Psoas muscle (tissue), 8 donors: Measurements from ENCODE around the gene CRY1. TPM values are rescaled to one million over a fixed set of nuclear protein-coding genes. Genes with fewer than 3 reads are reported as not detected.

ENCODE experiments used
- ATAC-seq, 4 donors: fragments of 200-7000 bp; cut with Tn5 transposase; one replicate each; pipeline ENCODE4 v1.9.1; 2020; ENCODE audit warnings: moderate library complexity in 3 of 4, mild to moderate bottlenecking in 2 of 4
- DNase-seq, 2 donors: peaks; one replicate each; pipeline ENCODE4 v3.0.0-alpha.2; 2020
- H3K27ac ChIP-seq: fragments of 200-600 bp; one replicate; pipeline ENCODE4 v1.8.0; 2022
- H3K27me3 ChIP-seq, 3 donors: fragments of 200-600 bp in 1 of 3; one replicate each; pipeline versions ENCODE4 v1.6.1 to v1.8.0; 2013 to 2022; ENCODE audit warnings: low read length in 2 of 3, mild to moderate bottlenecking in 2 of 3, moderate library complexity in 1 of 3; ENCODE audit not compliant: insufficient read depth in 3 of 3
- H3K36me3 ChIP-seq, 2 donors: fragments of 200-600 bp in 1 of 2; one replicate each; pipeline versions ENCODE4 v1.6.1 to v1.8.0; 2013 to 2022; ENCODE audit warnings: low read depth in 1 of 2, mild to moderate bottlenecking in 1 of 2, moderate library complexity in 1 of 2; ENCODE audit not compliant: insufficient read depth in 1 of 2
- H3K4me1 ChIP-seq: fragments of 200-600 bp; one replicate; pipeline ENCODE4 v1.8.0; 2022
- H3K4me3 ChIP-seq: fragments of 200-600 bp; one replicate; pipeline ENCODE4 v1.8.0; 2022; ENCODE audit warnings: mild to moderate bottlenecking
- H3K9me3 ChIP-seq: fragments of 200-600 bp; one replicate; pipeline ENCODE4 v1.8.0; 2022
- WGBS, 3 donors: extraction: QIAGEN DNeasy Blood & Tissue Kit; methylation state at CpG; one replicate each; pipeline versions ENCODE4 v1.1.6 to v1.1.7; 2013; 5-methylcytosine and 5-hydroxymethylcytosine counted together
- intact Hi-C, 2 donors: fragments of 100-400 bp; cut with DNase I; formaldehyde crosslinking; loops; one replicate each; pipeline versions ENCODE4 v1.11.0 to v1.14.2; 2022
- polyA plus RNA-seq, 3 donors: library from polyadenylated mRNA; stranded (reverse); fragments of 200-250 nt; gene quantifications; one replicate each; pipeline ENCODE4 v1.2.3, GENCODE V29; 2013
- total RNA-seq, 4 donors: library from RNA; stranded (reverse); fragmentation: NEBNext Ultra II Directional in 2 of 4; extraction: Animal tissue kit (Norgen Biotek cat#: 25700) in 2 of 4; gene quantifications; one replicate each; pipeline versions ENCODE4 v1.2.1 to v1.2.4, GENCODE V29; 2021 to 2023
- TF ChIP-seq, protein P1 (sequence below): fragments of 200-600 bp; IDR thresholded peaks from one replicate; pipeline ENCODE4 v1.8.0; 2022; ENCODE audit warnings: antibody characterized with exemption
- donor health status: healthy with polysubstance abuse.
- donor health status: DM: no; HTN: no; CAD: no; lungs with moderate emphysema.
- donor health status: Bipolar disorder and iron deficiency.
- donor health status: healthy.
- donor health status: DM: yes; HTN: yes; CAD: no.
- donor health status: DM: no; HTN: no; CAD: no.
- donor health status: DM: no; HTN: no; CAD: no.
- donor health status: DM: yes; HTN: yes; CAD: no.

Gene CRY1
- total and polyA plus RNA-seq, 7 donors: 8.8 to 23.3 (median 11.6) TPM

DNA sequence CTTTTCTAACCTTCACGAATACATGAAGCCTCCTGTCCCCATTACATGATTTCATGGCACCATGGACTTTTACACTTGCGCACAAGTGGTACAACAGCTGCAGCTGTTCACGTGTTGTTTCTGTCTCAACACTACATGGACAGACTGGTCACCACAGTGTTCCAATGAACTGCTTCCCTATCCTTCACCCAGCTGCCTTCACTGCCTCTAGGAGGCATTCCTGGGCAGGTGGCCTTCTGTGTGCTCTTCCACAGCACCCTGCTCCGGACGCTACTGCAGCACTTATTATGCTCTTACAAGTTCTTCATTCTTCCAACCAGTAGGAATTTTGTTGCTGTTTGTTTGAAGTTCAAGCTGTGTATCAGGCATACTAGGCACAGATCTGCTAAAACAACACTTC, 107.9 kb downstream of the CRY1 start:
- H3K4me1 ChIP-seq: peaks cover 22% of the 10 kb centered on the region
- intact Hi-C loops: no loop called here
- no peaks in the 10 kb centered on the region for H3K27me3 ChIP-seq
- peak overlapping the region; percentile 92 for H3K4me3 ChIP-seq
- H3K9me3 ChIP-seq: no peaks in the 10 kb centered on the region
- H3K27ac ChIP-seq: peak overlapping the region; percentile 95
- H3K36me3 ChIP-seq: peaks cover 0 to 37% of the 10 kb centered on the region in 2 donors
- 37 to 63% (median 38%) methylated on average over 5 of the region's 5 CpGs for WGBS, 3 donors
- ATAC-seq (peak; percentile 24 to 48 (median 34)), DNase-seq (no peak)
- TF ChIP-seq, protein P1, sequence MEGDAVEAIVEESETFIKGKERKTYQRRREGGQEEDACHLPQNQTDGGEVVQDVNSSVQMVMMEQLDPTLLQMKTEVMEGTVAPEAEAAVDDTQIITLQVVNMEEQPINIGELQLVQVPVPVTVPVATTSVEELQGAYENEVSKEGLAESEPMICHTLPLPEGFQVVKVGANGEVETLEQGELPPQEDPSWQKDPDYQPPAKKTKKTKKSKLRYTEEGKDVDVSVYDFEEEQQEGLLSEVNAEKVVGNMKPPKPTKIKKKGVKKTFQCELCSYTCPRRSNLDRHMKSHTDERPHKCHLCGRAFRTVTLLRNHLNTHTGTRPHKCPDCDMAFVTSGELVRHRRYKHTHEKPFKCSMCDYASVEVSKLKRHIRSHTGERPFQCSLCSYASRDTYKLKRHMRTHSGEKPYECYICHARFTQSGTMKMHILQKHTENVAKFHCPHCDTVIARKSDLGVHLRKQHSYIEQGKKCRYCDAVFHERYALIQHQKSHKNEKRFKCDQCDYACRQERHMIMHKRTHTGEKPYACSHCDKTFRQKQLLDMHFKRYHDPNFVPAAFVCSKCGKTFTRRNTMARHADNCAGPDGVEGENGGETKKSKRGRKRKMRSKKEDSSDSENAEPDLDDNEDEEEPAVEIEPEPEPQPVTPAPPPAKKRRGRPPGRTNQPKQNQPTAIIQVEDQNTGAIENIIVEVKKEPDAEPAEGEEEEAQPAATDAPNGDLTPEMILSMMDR: no peak

DNA sequence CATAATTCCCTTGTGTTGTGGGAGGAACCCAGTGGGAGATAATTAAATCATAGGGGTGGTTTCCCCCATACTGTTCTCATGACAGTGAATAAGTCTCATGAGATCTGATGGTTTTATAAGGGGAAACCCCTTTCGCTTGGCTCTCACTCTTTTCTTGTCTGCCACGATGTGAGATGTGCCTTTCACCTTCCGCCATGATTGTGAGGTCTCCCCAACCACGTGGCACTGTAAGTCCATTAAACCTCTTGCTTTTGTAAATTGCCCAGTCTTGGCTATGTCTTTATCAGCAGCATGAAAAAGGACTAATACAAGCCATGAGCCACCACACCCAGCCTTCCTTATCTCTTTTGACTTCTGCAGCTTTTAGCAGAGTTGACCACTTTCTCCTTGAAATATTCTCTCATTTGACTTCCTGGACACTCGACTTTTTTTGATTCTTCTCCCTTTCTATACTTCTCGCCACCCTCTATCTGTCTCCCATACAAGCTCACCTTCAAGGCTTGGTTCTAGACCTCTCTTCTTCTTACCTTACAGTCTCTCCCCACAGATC, 108.7 kb downstream of the CRY1 start:
- TF ChIP-seq, protein P1: no peak

DNA sequence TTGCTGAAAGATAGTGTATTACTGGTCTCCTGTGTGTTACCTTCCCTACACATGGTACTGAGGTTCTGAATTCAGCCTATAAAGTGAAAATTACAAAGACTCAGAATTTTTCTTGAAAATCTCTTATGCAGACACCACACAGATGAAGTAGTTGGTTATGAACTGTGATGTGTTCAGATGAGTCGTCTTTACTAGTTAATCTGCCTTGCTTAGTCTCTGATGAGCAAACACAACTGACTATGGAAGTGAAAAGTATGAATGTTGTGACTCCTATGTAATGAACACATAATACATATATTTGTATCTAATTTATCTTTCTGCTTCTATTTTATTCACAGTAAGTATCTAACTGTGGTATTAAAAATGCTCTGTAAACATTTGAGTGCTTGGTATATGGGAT, 111.1 kb downstream of the CRY1 start:
- H3K36me3 ChIP-seq: peaks cover 0 to 37% of the 10 kb centered on the region in 2 donors
- H3K27me3 ChIP-seq: no peaks in the 10 kb centered on the region
- H3K4me1 ChIP-seq: peaks cover 30% of the 10 kb centered on the region
- DNase-seq (no peak), ATAC-seq (no peak)
- intact Hi-C loops: no loop called here
- TF ChIP-seq, protein P1: no peak
- H3K27ac ChIP-seq: no peak overlapping the region
- WGBS, 3 donors: 71 to 88% (median 84%) methylated on average over 1 of the region's 1 CpG
- no peak overlapping the region for H3K4me3 ChIP-seq
- H3K9me3 ChIP-seq: no peaks in the 10 kb centered on the region

More for the DNA sequence above, 108.7 kb downstream of the CRY1 start:
- peak overlapping the region; percentile 92 for H3K4me3 ChIP-seq
- 95 to 97% (median 96%) methylated on average over 6 of the region's 6 CpGs for WGBS, 3 donors
- intact Hi-C loops: no loop called here
- H3K27ac ChIP-seq: no peak overlapping the region
- H3K9me3 ChIP-seq: no peaks in the 10 kb centered on the region
- H3K4me1 ChIP-seq: peaks cover 22% of the 10 kb centered on the region
- DNase-seq (no peak), ATAC-seq (no peak)
- H3K27me3 ChIP-seq: no peaks in the 10 kb centered on the region
- peaks cover 0 to 37% of the 10 kb centered on the region in 2 donors for H3K36me3 ChIP-seq

DNA sequence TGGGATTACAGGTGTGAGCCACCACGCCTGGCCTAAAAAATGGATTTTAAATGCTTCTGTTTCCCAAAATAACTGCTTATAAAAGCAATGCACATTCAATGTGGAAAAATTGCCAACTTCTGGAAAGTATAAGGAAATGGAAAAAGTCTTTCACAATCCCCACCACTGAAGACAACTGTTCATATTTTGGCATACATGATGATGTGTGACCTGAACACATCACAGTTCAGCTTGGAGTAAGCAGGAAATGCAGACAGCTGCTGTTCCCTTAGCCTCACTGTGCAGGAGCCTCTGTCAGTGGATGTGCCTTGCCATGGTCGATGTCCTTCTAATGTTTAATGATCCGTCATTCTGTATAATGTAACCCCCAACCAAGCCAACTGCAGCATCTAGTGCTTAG, 111.6 kb downstream of the CRY1 start:
- Histone ChIP-seq H3K9me3 (no peaks in the 10 kb centered on the region), H3K27me3 (no peaks in the 10 kb centered on the region), H3K4me3 (no peak overlapping the region), H3K36me3 (peaks cover 0 to 37% of the 10 kb centered on the region in 2 donors), H3K4me1 (peaks cover 34% of the 10 kb centered on the region), H3K27ac (no peak overlapping the region)
- ATAC-seq: no peak
- intact Hi-C loops: no loop called here
- no peak for DNase-seq
- TF ChIP-seq, protein P1: no peak
- WGBS, 3 donors: 64 to 74% (median 73%) methylated on average over 3 of the region's 3 CpGs

DNA sequence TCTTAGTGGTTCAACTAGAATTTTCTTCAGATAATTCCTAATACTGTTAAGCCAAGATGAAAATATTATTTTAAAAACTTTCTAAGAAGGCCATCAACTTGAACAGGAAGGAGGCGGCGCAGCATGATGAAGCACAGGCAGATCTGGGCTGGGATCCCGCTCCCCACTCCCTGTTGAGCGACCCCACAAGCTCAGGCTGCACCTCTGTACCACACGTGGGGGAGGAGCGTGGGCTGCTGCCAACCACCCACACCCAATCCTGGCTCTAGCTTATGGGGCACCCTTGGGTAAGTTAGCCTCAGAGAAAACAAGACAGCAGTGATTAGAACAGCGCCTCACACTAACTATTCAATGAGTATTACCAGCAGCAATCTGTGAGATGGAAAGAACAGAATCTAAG, 112.4 kb downstream of the CRY1 start:
- DNase-seq (no peak), ATAC-seq (no peak)
- peaks cover 37% of the 10 kb centered on the region for H3K4me1 ChIP-seq
- no peak overlapping the region for H3K27ac ChIP-seq
- H3K9me3 ChIP-seq: no peaks in the 10 kb centered on the region
- H3K36me3 ChIP-seq: peaks cover 0 to 37% of the 10 kb centered on the region in 2 donors
- TF ChIP-seq, protein P1: no peak
- intact Hi-C loops: no loop called here
- no peaks in the 10 kb centered on the region for H3K27me3 ChIP-seq
- no peak overlapping the region for H3K4me3 ChIP-seq
- 82 to 92% (median 86%) methylated on average over 7 of the region's 7 CpGs for WGBS, 3 donors
